Left lung (tissue), 10 donors: ENCODE results near the gene DPYSL3. TPM values are rescaled to one million over a fixed set of nuclear protein-coding genes. Genes with fewer than 3 reads are reported as not detected.

Source experiments
- ATAC-seq: fragments of 200-7000 bp; cut with Tn5 transposase; one replicate; pipeline ENCODE4 v1.9.1; 2020; ENCODE audit warnings: moderate library complexity
- DNase-seq, 4 donors: peaks; one replicate each; pipeline ENCODE4 v3.0.0-alpha.2; 2013 to 2020
- H3K27ac ChIP-seq, 2 donors: fragments of 200-600 bp; sonication (generic) in 1 of 2; one replicate each; pipeline versions ENCODE4 v1.5.0 to v1.8.0; 2020 to 2021
- H3K27me3 ChIP-seq, 2 donors: fragments of 200-600 bp; sonication (generic) in 1 of 2; one replicate each; pipeline versions ENCODE4 v1.5.0 to v1.8.0; 2020 to 2021
- H3K36me3 ChIP-seq, 2 donors: fragments of 200-600 bp; sonication (generic) in 1 of 2; one replicate each; pipeline versions ENCODE4 v1.5.0 to v1.8.0; 2020 to 2021
- H3K4me1 ChIP-seq, 2 donors: fragments of 200-600 bp; one replicate each; pipeline ENCODE4 v1.8.0; 2021
- H3K4me3 ChIP-seq, 2 donors: fragments of 200-600 bp; sonication (generic) in 1 of 2; one replicate each; pipeline versions ENCODE4 v1.5.0 to v1.8.0; 2020 to 2021; ENCODE audit warnings: mild to moderate bottlenecking in 1 of 2
- H3K9me3 ChIP-seq, 2 donors: fragments of 200-600 bp; sonication (generic) in 1 of 2; one replicate each; pipeline versions ENCODE4 v1.5.0 to v1.8.0; 2020 to 2021
- CTCF ChIP-seq, 2 donors: fragments of 200-600 bp; sonication (generic) in 1 of 2; IDR thresholded peaks; one replicate each; pipeline versions ENCODE4 v1.5.0 to v1.8.0; 2021; ENCODE audit warnings: antibody characterized with exemption in 2 of 2
- intact Hi-C, 2 donors: fragments of 100-400 bp; cut with DNase I; formaldehyde crosslinking; loops; one replicate each; pipeline versions ENCODE4 v1.11.2 to v1.14.2; 2022
- polyA plus RNA-seq, 6 donors: library from polyadenylated mRNA; unstranded; fragments of 120-200 nt; gene quantifications; one replicate each; pipeline ENCODE4 v1.2.1, GENCODE V29; 2013; ENCODE audit not compliant: insufficient read length in 6 of 6
- total RNA-seq, 2 donors: library from RNA; stranded (reverse); fragmentation: NEBNext Ultra II Directional; extraction: Animal tissue kit (Norgen Biotek cat#: 25700); gene quantifications; one replicate each; pipeline ENCODE4 v1.2.1, GENCODE V29; 2021
- donor health status: DM: no; HTN: yes; CAD: no.
- donor health status: DM: no; HTN: no; CAD: no.

DPYSL3 gene
- total and polyA plus RNA-seq, 8 donors = 64.3 to 94.3 (median 79.0) TPM

GRCh38 chr5:147481376-147481775, 28.5 kb downstream of the DPYSL3 start:
- H3K27ac ChIP-seq = peak overlapping the region in 1 of 2 donors; percentile 89
- peaks cover 15 to 45% of the 10 kb centered on the region in 2 donors for H3K4me1 ChIP-seq
- ATAC-seq = no peak

GRCh38 chr5:147479949-147480348, 29.9 kb downstream of the DPYSL3 start:
- peak overlapping the region in 1 of 2 donors; percentile 15 for H3K27ac ChIP-seq
- peak; percentile 24 for ATAC-seq
- TF ChIP-seq CTCF (IDR thresholded peaks at IDR 0.05) = no peak
- H3K36me3 ChIP-seq = no peaks in the 10 kb centered on the region
- no peaks in the 10 kb centered on the region for H3K9me3 ChIP-seq
- DNase-seq = no peak
- intact Hi-C loops = no loop called here
- no peak overlapping the region for H3K4me3 ChIP-seq
- H3K4me1 ChIP-seq = peaks cover 15 to 41% of the 10 kb centered on the region in 2 donors
- no peaks in the 10 kb centered on the region for H3K27me3 ChIP-seq

More at GRCh38 chr5:147481376-147481775, 28.5 kb downstream of the DPYSL3 start:
- no peak for DNase-seq
- TF ChIP-seq CTCF (IDR thresholded peaks at IDR 0.05) = no peak
- Histone ChIP-seq H3K4me3 (no peak overlapping the region), H3K36me3 (no peaks in the 10 kb centered on the region), H3K9me3 (no peaks in the 10 kb centered on the region), H3K27me3 (no peaks in the 10 kb centered on the region)
- intact Hi-C loops = no loop called here

- Histone ChIP-seq H3K27me3 (no peaks in the 10 kb centered on the region), H3K27ac (no peak overlapping the region), H3K4me1 (peaks cover 15 to 38% of the 10 kb centered on the region in 2 donors), H3K4me3 (no peak overlapping the region), H3K36me3 (no peaks in the 10 kb centered on the region), H3K9me3 (no peaks in the 10 kb centered on the region)
- DNase-seq (no peak), ATAC-seq (no peak)
- no peak for TF ChIP-seq CTCF (IDR thresholded peaks at IDR 0.05)
- intact Hi-C loops = no loop called here
Observed at GRCh38 chr5:147479444-147479843, 30.4 kb downstream of the DPYSL3 start.

- ATAC-seq (no peak), DNase-seq (no peak)
- peaks cover 0 to 2% of the 10 kb centered on the region in 2 donors for H3K4me1 ChIP-seq
- no peaks in the 10 kb centered on the region for H3K36me3 ChIP-seq
- H3K4me3 ChIP-seq = no peak overlapping the region
- H3K9me3 ChIP-seq = no peaks in the 10 kb centered on the region
- TF ChIP-seq CTCF (IDR thresholded peaks at IDR 0.05) = no peak
- H3K27me3 ChIP-seq = no peaks in the 10 kb centered on the region
- H3K27ac ChIP-seq = no peak overlapping the region
- intact Hi-C loops = no loop called here
Observed at GRCh38 chr5:147474140-147474539, 35.7 kb downstream of the DPYSL3 start.

- Histone ChIP-seq H3K4me3 (no peak overlapping the region), H3K27ac (peak overlapping the region in 1 of 2 donors; percentile 28), H3K27me3 (no peaks in the 10 kb centered on the region), H3K9me3 (no peaks in the 10 kb centered on the region), H3K4me1 (no peaks in the 10 kb centered on the region), H3K36me3 (no peaks in the 10 kb centered on the region)
- intact Hi-C loops = no loop called here
- ATAC-seq (no peak), DNase-seq (no peak)
- TF ChIP-seq CTCF (IDR thresholded peaks at IDR 0.05) = no peak
Observed at GRCh38 chr5:147472664-147473475, 37.0 kb downstream of the DPYSL3 start.
